HG02623 (cell line): ENCODE data around the gene BPIFB1.

Source experiments
- ATAC-seq: cut with Tn5 transposase; IDR thresholded peaks from one replicate; pipeline ENCODE4 v1.9.1; 2021; ENCODE audit warnings: moderate library complexity; ENCODE audit not compliant: unreplicated experiment

The BPIFB1 gene

GRCh38 chr20:33291830-33292355 is 8.9 kb downstream of the BPIFB1 start:
- no peak for ATAC-seq

GRCh38 chr20:33296206-33296605 is 13.2 kb downstream of the BPIFB1 start:
- no peak for ATAC-seq

GRCh38 chr20:33298391-33298790 is 15.4 kb downstream of the BPIFB1 start:
- ATAC-seq = no peak

DNA sequence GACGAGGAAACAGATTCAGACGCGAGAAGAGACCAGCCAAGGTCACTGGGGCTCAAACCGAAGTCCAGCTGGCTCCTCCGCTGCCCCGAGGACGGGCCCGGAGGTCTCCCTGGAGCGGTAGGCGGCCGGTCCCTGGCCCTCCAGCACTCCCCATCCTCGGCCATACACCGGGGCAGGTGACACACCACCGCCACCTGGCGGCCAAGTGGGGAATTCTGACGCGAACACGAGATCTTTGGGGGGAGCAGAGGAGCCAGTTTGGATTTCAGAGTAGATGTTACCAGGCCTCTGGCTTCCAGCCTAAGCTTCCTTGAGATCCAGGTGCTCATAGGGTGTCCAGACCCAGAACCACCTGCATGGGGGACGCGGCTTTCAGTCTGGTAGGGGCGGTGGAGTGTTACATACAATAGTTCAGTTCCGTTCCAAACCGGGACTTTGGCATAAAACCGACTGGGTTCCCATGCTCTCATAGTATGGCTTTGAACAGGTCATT is 16.1 kb downstream of the BPIFB1 start:
- no peak for ATAC-seq

- no peak for ATAC-seq
These were observed 18.3 kb downstream of the BPIFB1 start for GRCh38 chr20:33301192-33301930.

- ATAC-seq = no peak
These were observed 20.6 kb downstream of the BPIFB1 start for GRCh38 chr20:33303595-33303994.

GRCh38 chr20:33304046-33304445 is 21.0 kb downstream of the BPIFB1 start:
- ATAC-seq = no peak

DNA sequence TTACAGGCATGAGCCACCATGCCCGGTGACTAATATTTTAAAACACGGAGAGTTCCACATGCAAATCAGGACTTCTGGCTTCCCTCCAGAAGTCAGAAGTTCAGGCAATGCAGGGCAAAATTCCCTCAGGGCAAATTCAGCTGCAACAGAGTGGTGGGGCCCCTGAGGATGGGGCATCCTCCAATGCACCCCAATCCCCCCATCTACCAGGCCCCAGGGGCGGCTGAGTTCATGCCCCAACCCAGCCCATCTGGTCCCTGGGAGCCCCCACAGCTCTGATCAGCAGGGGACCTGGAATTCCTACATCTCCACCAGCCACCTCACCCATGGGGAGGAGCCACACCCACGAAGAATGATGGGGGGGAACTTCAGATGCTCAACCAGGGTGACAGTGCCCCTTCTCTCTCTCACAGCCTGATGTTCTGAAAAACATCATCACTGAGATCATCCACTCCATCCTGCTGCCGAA is 22.6 kb downstream of the BPIFB1 start:
- no peak for ATAC-seq

DNA sequence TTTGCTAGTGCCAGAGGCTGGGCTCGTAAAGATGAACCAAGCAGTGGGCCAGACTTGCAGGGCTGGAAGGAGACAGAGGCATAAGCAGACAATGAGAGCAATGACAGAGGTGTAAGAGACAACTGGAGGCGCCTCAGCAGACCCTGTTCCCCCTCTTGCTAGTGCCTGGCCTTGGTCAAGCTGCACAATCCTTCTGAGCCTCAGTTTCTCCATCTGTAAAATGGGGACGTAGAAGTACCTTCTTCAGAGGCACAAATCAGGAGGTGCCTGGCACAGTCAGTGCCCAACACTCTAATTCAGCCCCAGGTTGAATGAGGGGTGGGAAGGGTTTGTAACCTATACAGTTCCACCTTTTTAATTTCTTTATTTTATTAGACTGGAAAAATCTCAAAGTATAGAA is 23.2 kb downstream of the BPIFB1 start:
- no peak for ATAC-seq

DNA sequence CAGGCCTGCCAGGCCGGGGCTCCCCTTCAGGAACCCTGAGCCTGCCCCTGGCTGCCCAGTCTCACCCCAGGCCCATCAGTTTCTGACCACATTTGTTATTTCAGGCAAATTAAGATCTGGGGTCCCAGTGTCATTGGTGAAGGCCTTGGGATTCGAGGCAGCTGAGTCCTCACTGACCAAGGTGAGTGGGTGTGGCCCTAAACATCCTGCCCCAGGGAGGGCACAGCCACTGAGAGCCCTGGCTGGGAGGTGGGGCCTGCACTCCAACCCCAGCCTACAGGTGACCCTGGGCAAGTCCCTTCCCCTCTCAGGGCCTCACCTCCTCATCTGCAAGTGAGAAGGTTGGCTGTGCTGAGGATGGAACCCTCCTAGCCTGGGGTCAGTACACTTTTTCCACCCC is 23.8 kb downstream of the BPIFB1 start:
- ATAC-seq = no peak

GRCh38 chr20:33308668-33309067 is 25.7 kb downstream of the BPIFB1 start:
- ATAC-seq = no peak

DNA sequence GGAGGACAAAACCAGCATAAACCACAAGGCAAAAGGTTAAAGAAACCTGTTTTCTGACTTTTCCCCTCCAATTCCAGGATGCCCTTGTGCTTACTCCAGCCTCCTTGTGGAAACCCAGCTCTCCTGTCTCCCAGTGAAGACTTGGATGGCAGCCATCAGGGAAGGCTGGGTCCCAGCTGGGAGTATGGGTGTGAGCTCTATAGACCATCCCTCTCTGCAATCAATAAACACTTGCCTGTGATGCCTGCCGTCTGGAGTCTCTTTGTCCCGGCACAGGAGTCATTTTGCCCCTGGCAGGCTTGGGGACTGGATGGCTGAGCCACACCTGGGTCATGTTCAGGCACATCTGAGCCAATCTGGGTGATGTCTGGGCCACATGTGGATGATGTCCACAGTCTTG is 26.6 kb downstream of the BPIFB1 start:
- no peak for ATAC-seq

DNA sequence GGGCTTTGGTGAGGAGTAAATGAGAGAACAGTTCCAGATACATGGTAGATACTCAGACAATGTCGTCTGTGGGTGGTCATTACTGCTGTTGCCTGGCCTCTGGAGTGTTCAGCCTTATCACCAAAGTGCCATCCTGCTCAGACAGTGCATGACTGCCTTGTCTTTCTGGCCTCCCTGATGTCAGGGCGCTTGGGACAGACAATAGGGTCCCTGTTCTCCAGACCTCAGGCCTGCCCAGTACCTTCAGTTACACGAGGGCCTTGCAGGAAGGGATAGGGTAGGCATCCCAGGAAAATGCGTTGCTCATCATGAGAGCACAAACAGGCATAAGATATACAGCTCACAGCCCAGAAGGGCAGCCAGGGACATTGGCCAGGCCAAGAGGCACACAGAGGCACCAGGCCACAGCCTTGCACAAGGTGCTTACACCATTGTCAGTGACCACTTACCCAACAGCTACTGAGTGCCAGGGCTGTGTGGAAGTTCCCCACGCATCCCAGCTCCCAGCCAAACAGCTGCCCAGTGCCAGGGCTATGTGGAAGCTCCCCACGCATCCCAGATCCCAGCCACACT is 27.4 kb downstream of the BPIFB1 start:
- ATAC-seq = no peak

GRCh38 chr20:33311011-33311410 is 28.0 kb downstream of the BPIFB1 start:
- no peak for ATAC-seq

DNA sequence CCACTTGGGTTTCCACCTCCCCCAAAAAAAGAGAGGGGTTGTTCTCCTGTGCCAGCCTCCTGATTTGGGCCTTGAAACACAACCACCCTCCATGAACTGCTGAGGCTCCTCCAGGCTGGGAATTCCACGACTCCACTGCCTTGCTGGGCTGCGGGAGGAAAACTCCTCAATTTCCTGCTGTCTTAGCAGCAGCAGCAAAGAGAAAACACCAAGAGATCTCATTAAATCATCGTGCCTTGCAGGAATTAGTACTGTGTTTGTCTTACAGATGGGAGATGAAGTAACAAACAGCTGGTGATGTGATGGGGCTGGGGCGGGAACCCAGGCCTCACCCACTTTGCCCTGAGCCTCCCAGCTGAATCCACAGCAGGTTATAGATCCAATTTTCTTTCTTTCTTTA is 29.0 kb downstream of the BPIFB1 start:
- ATAC-seq = no peak

- no peak for ATAC-seq
These were observed 29.6 kb downstream of the BPIFB1 start for GRCh38 chr20:33312583-33312982.

DNA sequence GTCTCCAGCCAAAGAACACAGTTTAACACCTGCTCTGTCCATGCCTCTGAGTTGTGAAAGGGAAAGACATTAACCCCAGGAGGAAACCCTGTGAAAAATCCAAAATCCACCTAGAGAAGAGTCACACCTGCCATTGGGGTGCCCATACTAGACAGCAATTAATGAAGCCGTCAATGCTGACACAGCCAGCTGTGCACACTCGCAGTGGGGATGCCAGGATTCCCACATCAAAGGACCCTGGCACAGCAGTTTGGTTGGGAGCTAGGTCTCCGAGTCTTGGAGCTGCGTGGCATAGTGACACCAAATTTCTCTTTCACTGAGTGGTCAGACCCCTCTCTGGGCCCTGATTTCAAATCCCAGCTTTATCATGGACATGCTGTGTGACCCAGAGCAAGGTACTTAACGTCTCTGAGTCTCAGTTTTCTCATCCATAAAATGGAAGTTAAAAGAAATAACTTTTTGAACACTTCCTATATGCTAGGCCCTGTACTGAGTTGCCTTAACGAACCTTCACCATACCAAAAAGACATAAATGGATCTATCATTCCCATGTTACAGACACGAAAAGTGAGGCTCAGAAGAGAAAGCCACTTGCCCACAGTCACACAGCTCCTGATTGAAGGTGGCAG is 30.8 kb downstream of the BPIFB1 start:
- ATAC-seq = no peak

- no peak for ATAC-seq
These were observed 33.3 kb downstream of the BPIFB1 start for GRCh38 chr20:33316343-33316742.

GRCh38 chr20:33316958-33317357 is 33.9 kb downstream of the BPIFB1 start:
- ATAC-seq = no peak

DNA sequence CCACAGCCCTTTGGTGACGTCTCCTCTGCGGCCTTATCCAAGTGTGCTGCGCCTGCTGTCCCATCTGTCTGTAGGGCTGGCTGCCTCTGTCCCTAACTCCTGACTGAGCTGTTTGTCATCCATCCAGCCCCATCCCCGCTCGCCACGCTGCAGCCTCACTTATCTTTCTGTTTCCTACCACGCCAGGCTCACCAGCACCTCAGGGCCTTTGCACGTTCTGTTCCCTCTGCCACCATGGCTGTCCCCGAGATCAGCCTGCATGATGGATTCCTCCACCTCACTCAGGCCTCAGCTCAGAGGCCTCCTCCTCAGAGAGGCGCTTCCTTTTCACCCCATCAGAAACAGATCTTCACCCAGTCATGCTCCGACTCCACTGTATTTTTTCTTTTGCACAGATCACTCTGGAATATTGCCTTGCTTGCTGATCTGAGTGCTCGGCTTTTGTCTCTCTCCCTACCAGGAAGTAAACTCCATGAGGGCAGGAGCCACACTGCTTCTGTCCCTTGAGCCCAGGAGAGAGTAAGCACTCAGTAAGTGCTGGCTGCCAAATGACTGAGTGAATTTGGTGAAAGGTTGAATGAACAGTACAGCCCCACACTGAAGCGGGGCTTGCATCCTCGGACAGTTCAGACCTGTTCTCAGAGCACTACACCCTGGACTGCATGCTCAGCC is 34.5 kb downstream of the BPIFB1 start:
- ATAC-seq = no peak

- no peak for ATAC-seq
These were observed 35.0 kb downstream of the BPIFB1 start for GRCh38 chr20:33318096-33318429.
